CD4-positive, alpha-beta T cell treated with Interleukin-6 at 100 ng/mL for 8 hours (primary cell): Measurements from ENCODE around the gene SORBS1.

ENCODE experiments used
- DNase-seq: peaks from one replicate; pipeline ENCODE4 v3.0.0-alpha.2; 2020; ENCODE audit warnings: mixed read lengths, low spot score

SORBS1 gene

GRCh38 chr10:95513941-95514392, 47.2 kb downstream of the SORBS1 start:
- no peak for DNase-seq

- DNase-seq = no peak
Measured at GRCh38 chr10:95513008-95513589, 48.1 kb downstream of the SORBS1 start.

GRCh38 chr10:95511314-95511713, 49.9 kb downstream of the SORBS1 start:
- no peak for DNase-seq

- DNase-seq = no peak
Measured at GRCh38 chr10:95509251-95509650, 51.9 kb downstream of the SORBS1 start.

GRCh38 chr10:95508730-95509129, 52.4 kb downstream of the SORBS1 start:
- DNase-seq = no peak

GRCh38 chr10:95506056-95506737, 55.0 kb downstream of the SORBS1 start:
- DNase-seq = no peak

- no peak for DNase-seq
Measured at GRCh38 chr10:95505641-95506040, 55.5 kb downstream of the SORBS1 start.

GRCh38 chr10:95505084-95505610, 56.0 kb downstream of the SORBS1 start:
- no peak for DNase-seq

- no peak for DNase-seq
Measured at GRCh38 chr10:95504246-95504691, 56.9 kb downstream of the SORBS1 start.

GRCh38 chr10:95503526-95503925, 57.6 kb downstream of the SORBS1 start:
- DNase-seq = no peak

- DNase-seq = no peak
Measured at GRCh38 chr10:95503001-95503400, 58.2 kb downstream of the SORBS1 start.

GRCh38 chr10:95502377-95502776, 58.8 kb downstream of the SORBS1 start:
- DNase-seq = no peak

- DNase-seq = no peak
Measured at GRCh38 chr10:95501203-95502094, 59.7 kb downstream of the SORBS1 start.

GRCh38 chr10:95500649-95501048, 60.5 kb downstream of the SORBS1 start:
- no peak for DNase-seq

GRCh38 chr10:95500097-95500496, 61.1 kb downstream of the SORBS1 start:
- DNase-seq = no peak

GRCh38 chr10:95499482-95499989, 61.6 kb downstream of the SORBS1 start:
- no peak for DNase-seq

- DNase-seq = no peak
Measured at GRCh38 chr10:95496951-95497350, 64.2 kb downstream of the SORBS1 start.

- DNase-seq = no peak
Measured at GRCh38 chr10:95496246-95496911, 64.8 kb downstream of the SORBS1 start.

- no peak for DNase-seq
Measured at GRCh38 chr10:95493862-95494261, 67.3 kb downstream of the SORBS1 start.

GRCh38 chr10:95487994-95488393, 73.2 kb downstream of the SORBS1 start:
- no peak for DNase-seq

- DNase-seq = no peak
Measured at GRCh38 chr10:95485056-95485844, 75.9 kb downstream of the SORBS1 start.
